ENCODE data around the gene HSP90AB1. TPM values are rescaled to one million over a fixed set of nuclear protein-coding genes. Genes with fewer than 3 reads are reported as not detected.

The HSP90AB1 gene
- total and polyA plus RNA-seq, 2 of the 8 experiments (the other 6 are each of a cell fraction or from before 2014, with no cell fraction given), result 1,564 to 2,297 TPM

- TF ChIP-seq RNF2 (IDR thresholded peaks at IDR 0.05; ENCODE audit: borderline replicate concordance, low read depth, low read length, missing control alignments, poor library complexity, severe bottlenecking) (no peak), SIX5 (IDR thresholded peaks at IDR 0.05; ENCODE audit: low read depth, low read length) (no peak), TBP (IDR thresholded peaks at IDR 0.05; ENCODE audit: low read depth, low read length) (peak; percentile 93), YY1 (IDR thresholded peaks at IDR 0.05; ENCODE audit: low read depth, low read length) (peak; percentile 63; the same call in 1 of the 2 replicates), TAF7 (optimal IDR thresholded peaks at IDR 0.05; ENCODE audit: borderline replicate concordance, low read depth, low read length) (peak; percentile 61), KDM1A (IDR thresholded peaks at IDR 0.05; ENCODE audit: borderline replicate concordance, low read length) (no peak), FOSL1 (IDR thresholded peaks at IDR 0.05; ENCODE audit: insufficient read depth, low read depth, low read length) (no peak), SIRT6 (IDR thresholded peaks at IDR 0.05; ENCODE audit: low read length) (no peak), POU5F1 (IDR thresholded peaks at IDR 0.05; ENCODE audit: low read depth, low read length) (no peak), HDAC2 (IDR thresholded peaks at IDR 0.05; ENCODE audit: borderline replicate concordance in 1 of 2, low read depth in 2 of 2, low read length in 2 of 2) (peak in 1 of 2 experiments; percentile 19; a peak in 1 of 4 replicates), HDAC6 (IDR thresholded peaks at IDR 0.05; ENCODE audit: low read depth, low read length) (no peak), RFX5 (IDR thresholded peaks at IDR 0.05; ENCODE audit: borderline replicate concordance, low read depth, low read length) (no peak), ASH2L (IDR thresholded peaks at IDR 0.05; ENCODE audit: low read length) (peak; percentile 9), SP4 (IDR thresholded peaks at IDR 0.05; ENCODE audit: low read length) (no peak; the same call in none of the 2 replicates), CREB1 (IDR thresholded peaks at IDR 0.05) (peak; percentile 86), EZH2 (IDR thresholded peaks at IDR 0.05; ENCODE audit: low read depth, low read length, severe bottlenecking) (no peak), BACH1 (IDR thresholded peaks at IDR 0.05; ENCODE audit: low read length) (no peak), NRF1 (IDR thresholded peaks at IDR 0.05; ENCODE audit: low read depth, low read length) (no peak), CEBPB (IDR thresholded peaks at IDR 0.05; ENCODE audit: low read depth, low read length) (no peak), CBX5 (IDR thresholded peaks at IDR 0.05; ENCODE audit: low read depth, low read length) (no peak), SUZ12 (IDR thresholded peaks at IDR 0.05; ENCODE audit: low read length) (no peak)
- TF ChIP-seq, protein P1, sequence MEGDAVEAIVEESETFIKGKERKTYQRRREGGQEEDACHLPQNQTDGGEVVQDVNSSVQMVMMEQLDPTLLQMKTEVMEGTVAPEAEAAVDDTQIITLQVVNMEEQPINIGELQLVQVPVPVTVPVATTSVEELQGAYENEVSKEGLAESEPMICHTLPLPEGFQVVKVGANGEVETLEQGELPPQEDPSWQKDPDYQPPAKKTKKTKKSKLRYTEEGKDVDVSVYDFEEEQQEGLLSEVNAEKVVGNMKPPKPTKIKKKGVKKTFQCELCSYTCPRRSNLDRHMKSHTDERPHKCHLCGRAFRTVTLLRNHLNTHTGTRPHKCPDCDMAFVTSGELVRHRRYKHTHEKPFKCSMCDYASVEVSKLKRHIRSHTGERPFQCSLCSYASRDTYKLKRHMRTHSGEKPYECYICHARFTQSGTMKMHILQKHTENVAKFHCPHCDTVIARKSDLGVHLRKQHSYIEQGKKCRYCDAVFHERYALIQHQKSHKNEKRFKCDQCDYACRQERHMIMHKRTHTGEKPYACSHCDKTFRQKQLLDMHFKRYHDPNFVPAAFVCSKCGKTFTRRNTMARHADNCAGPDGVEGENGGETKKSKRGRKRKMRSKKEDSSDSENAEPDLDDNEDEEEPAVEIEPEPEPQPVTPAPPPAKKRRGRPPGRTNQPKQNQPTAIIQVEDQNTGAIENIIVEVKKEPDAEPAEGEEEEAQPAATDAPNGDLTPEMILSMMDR (IDR thresholded peaks at IDR 0.05; ENCODE audit: control extremely low read depth in 1 of 3, insufficient read depth in 1 of 3, low read depth in 1 of 3, low read length in 3 of 3), result peak; percentile 23 to 40 (median 37); a peak in 3 of 4 replicates
Observed at GRCh38 chr6:44245912-44246662, 814 bp upstream of the HSP90AB1 start (continued).
